ENCODE results near the gene DNAH11. TPM values are rescaled to one million over a fixed set of nuclear protein-coding genes. Genes with fewer than 3 reads are reported as not detected.

The DNAH11 gene
- total and polyA plus RNA-seq, 2 of the 4 experiments (the other 2 are of a cell fraction), result not detected

DNA sequence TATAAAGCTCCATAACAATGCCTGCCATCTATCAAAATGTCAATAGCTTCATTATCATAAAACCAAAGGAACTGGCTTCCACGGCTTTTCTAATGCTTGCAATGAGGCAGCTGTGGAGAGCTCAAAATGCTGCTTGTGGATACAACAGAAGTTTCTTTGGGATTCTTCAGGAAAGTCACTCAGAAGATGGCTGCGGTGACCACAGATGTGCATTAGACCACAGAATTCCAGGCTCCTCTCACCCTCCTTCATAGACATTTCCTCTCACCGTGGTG lies 325.7 kb downstream of the DNAH11 start:
- no peak overlapping the region for H2BK5ac ChIP-seq (ENCODE audit: low read depth, low read length, poor library complexity, severe bottlenecking)
- H3K9me1 ChIP-seq (ENCODE audit: insufficient read depth, low read length), result no peaks in the 10 kb centered on the region
- no peak overlapping the region for H2AK9ac ChIP-seq (replicated peaks; ENCODE audit: low read depth, low read length, poor library complexity)
- no peak for ATAC-seq (ENCODE audit: low read depth)
- no peak overlapping the region for H4K5ac ChIP-seq (ENCODE audit: low read depth, low read length)
- dilution Hi-C loops (cut with HindIII; ENCODE audit: low sequenced_read_pairs, unreplicated experiment), result no loop called here
- H2AFZ ChIP-seq (replicated peaks; ENCODE audit: low read length, poor library complexity), result no peak overlapping the region
- no peak for TF ChIP-seq USF2 (IDR thresholded peaks at IDR 0.05; ENCODE audit: low read depth, low read length)
- TF ChIP-seq CEBPB (IDR thresholded peaks at IDR 0.05; ENCODE audit: low read depth, low read length), result no peak
- TF ChIP-seq RCOR1 (IDR thresholded peaks at IDR 0.05; ENCODE audit: insufficient replicate concordance, low read length), result no peak
- H3K4me1 ChIP-seq (ENCODE audit: control insufficient read depth, insufficient read depth, low read length), result no peaks in the 10 kb centered on the region
- H2AK5ac ChIP-seq (ENCODE audit: low read depth, low read length), result no peak overlapping the region
- H4K20me1 ChIP-seq (ENCODE audit: insufficient read depth, low read length), result no peaks in the 10 kb centered on the region
- H3K4me3 ChIP-seq (ENCODE audit: insufficient read depth, low read depth, low read length), result no peak overlapping the region
- H3K27ac ChIP-seq (ENCODE audit: insufficient read depth, low read length), result no peak overlapping the region
- no peaks in the 10 kb centered on the region for H3K36me3 ChIP-seq (ENCODE audit: control insufficient read depth, insufficient read depth, low read length)
- ChIA-PET POLR2A (ENCODE audit: unreplicated experiment) (interaction anchor here (0.5 kb wide), 1 partner anchor 368 kb away, joined by 3 read pairs; no protein-coding TSS in a partner anchor), CTCF (no interaction called here)
- no peak overlapping the region for H4K91ac ChIP-seq (ENCODE audit: insufficient read depth, low read depth, low read length)
- no TSS peak for BruUV-seq (replicated peaks)
- H3K4ac ChIP-seq (ENCODE audit: low read depth, low read length), result no peak overlapping the region
- H3K9me3 ChIP-seq (ENCODE audit: control insufficient read depth, insufficient read depth, low read length), result no peaks in the 10 kb centered on the region
- H2BK20ac ChIP-seq (ENCODE audit: low read depth, low read length), result no peak overlapping the region
- no peak overlapping the region for H3K14ac ChIP-seq (replicated peaks; ENCODE audit: low read depth, low read length)
- H3K56ac ChIP-seq (ENCODE audit: extremely low read depth, insufficient read depth, low read length), result no peak overlapping the region
- 20% methylated on average over 1 of the region's 3 CpGs; no CpG with 5 or more reads in 1 of the 2 experiments for WGBS, 2 experiments (ENCODE audit: extremely low coverage in 2 of 2, insufficient read length in 1 of 2)
- no peak for DNase-seq
- H4K8ac ChIP-seq (ENCODE audit: low read depth in 2 of 2, low read length in 2 of 2), result no peak overlapping the region
- in situ Hi-C loops (cut with MboI; ENCODE audit: low sequenced_read_pairs), result no loop called here
- no peaks in the 10 kb centered on the region for H3K27me3 ChIP-seq (ENCODE audit: control insufficient read depth, insufficient read depth, low read length)
- H3K9ac ChIP-seq (ENCODE audit: low read depth, low read length), result no peak overlapping the region
- no peak overlapping the region for H3K18ac ChIP-seq (ENCODE audit: low read depth, low read length)
- H3K79me1 ChIP-seq (ENCODE audit: low read depth in 1 of 2, low read length in 2 of 2), result no peaks in the 10 kb centered on the region
- no peak overlapping the region for H2BK15ac ChIP-seq (ENCODE audit: low read depth, low read length)
- no peak overlapping the region for H2BK120ac ChIP-seq (ENCODE audit: low read depth, low read length)
- no peak overlapping the region for H3K4me2 ChIP-seq (ENCODE audit: low read depth, low read length)
- intact Hi-C loops (cut with micrococcal nuclease), result no loop called here
- H3K23ac ChIP-seq (ENCODE audit: low read depth, low read length), result no peak overlapping the region

All from IMR-90 (cell line).